ENCODE measurements around the gene PLAU. TPM values are rescaled to one million over a fixed set of nuclear protein-coding genes. Genes with fewer than 3 reads are reported as not detected.

Gene PLAU
- total and polyA plus RNA-seq, 2 donors (not counting 3 experiments of a cell fraction or from before 2014, with no cell fraction given): 23.6 to 34.9 TPM

GRCh38 chr10:73874267-73875138 lies 36.4 kb upstream of the PLAU start, which contains the start of gene CAMK2G:
CAMK2G (minus strand) TSS chr10:73874555; CDS start chr10:73874461, 94 bp downstream.
- ChIA-PET CTCF (interaction anchor here (0.6 to 2.2 kb wide), 8 partner anchors 8 to 207 kb away, joined by 3 to 6 read pairs (median 4); no protein-coding TSS in a partner anchor), POLR2A (no interaction called here)
- DNase-seq (ENCODE audit: low read depth, low spot score) (peak; percentile 71), FAIRE-seq (peak; percentile 72)
- dilution Hi-C loops (cut with MboI; ENCODE audit: extremely low pct_ligation_motif_present, low sequenced_read_pairs) (no loop called here), intact Hi-C loops (cut with micrococcal nuclease) (no loop called here)
- peak within 1 kb of the TSS; percentile 97 for H2AFZ ChIP-seq (ENCODE audit: low read depth, low read length)
- peaks cover 7% of the 10 kb centered on the region for H3K4me1 ChIP-seq (ENCODE audit: control insufficient read depth, extremely low read depth, insufficient read depth, low read length)
- H3K36me3 ChIP-seq (ENCODE audit: control insufficient read depth in 2 of 2, extremely low read depth in 1 of 2, insufficient read depth in 2 of 2, low read length in 2 of 2): peaks cover 5 to 6% of the 10 kb centered on the region in 2 experiments
- H3K9me3 ChIP-seq (replicated peaks; ENCODE audit: control insufficient read depth, insufficient read depth, low read length): no peaks in the 10 kb centered on the region
- H3K27ac ChIP-seq (ENCODE audit: insufficient read depth, low read depth, low read length): no peak within 1 kb of the TSS
- no peaks in the 10 kb centered on the region for H3K27me3 ChIP-seq (ENCODE audit: control insufficient read depth in 2 of 2, insufficient read depth in 2 of 2, low read length in 2 of 2)
- H3K4me2 ChIP-seq (ENCODE audit: insufficient read depth, low read length): peak within 1 kb of the TSS; percentile 64
- no peaks in the 10 kb centered on the region for H4K20me1 ChIP-seq (replicated peaks; ENCODE audit: control insufficient read depth, extremely low read depth, insufficient read depth, low read length)
- no TSS peak for BruUV-seq (replicated peaks)
- peaks cover 7% of the 10 kb centered on the region for H3K79me2 ChIP-seq (ENCODE audit: control insufficient read depth, insufficient read depth, low read length)
- peak within 1 kb of the TSS; percentile 30 for H3K9ac ChIP-seq (replicated peaks; ENCODE audit: extremely low read depth, insufficient read depth, low read length)
- no peak for TF ChIP-seq CTCF (IDR thresholded peaks at IDR 0.05; ENCODE audit: extremely low read depth in 1 of 2, insufficient read depth in 1 of 2, low read depth in 1 of 2, low read length in 2 of 2)
- TF ChIP-seq MYC (IDR thresholded peaks at IDR 0.05; ENCODE audit: low read depth, low read length): no peak
- TF ChIP-seq FOS (IDR thresholded peaks at IDR 0.05; ENCODE audit: borderline replicate concordance, insufficient read depth, low read length): no peak
- no peak for TF ChIP-seq EZH2 (IDR thresholded peaks at IDR 0.05; ENCODE audit: borderline replicate concordance, low read depth, low read length, severe bottlenecking)
- peak; percentile 65 for TF ChIP-seq POLR2A (IDR thresholded peaks at IDR 0.05; ENCODE audit: low read depth, low read length)
- peak; percentile 61 for TF ChIP-seq POLR2AphosphoS5 (IDR thresholded peaks at IDR 0.05; ENCODE audit: insufficient read depth, low read depth, low read length)
- H3K9me1 ChIP-seq (replicated peaks; ENCODE audit: control insufficient read depth, extremely low read depth, insufficient read depth, low read length): no peaks in the 10 kb centered on the region
- H3K4me3 ChIP-seq (replicated peaks in 1 of 3; ENCODE audit: insufficient read depth in 1 of 3, low read depth in 1 of 3, low read length in 3 of 3): peak within 1 kb of the TSS; percentile 55 to 82 (median 78)
